Activated B cell treated with CpG ODN at 0.5 μM for 24 hours (primary cell): ENCODE data around the gene BEX3. TPM values are rescaled to one million over a fixed set of nuclear protein-coding genes. Genes with fewer than 3 reads are reported as not detected.
"Not testable (repeated sequence)": the region's sequence is repeated elsewhere in the genome, so short reads cannot be mapped to it uniquely, and the experiment has no call there.

Source experiments
- ATAC-seq: fragments of 200-7000 bp; cut with Tn5 transposase; one replicate; pipeline ENCODE4 v1.10.0; 2021; ENCODE audit warnings: low read depth, mild to moderate bottlenecking, moderate library complexity
- CTCF ChIA-PET: fragments of 350-600 bp; sonication (Branson Sonifier 250); formaldehyde crosslinking; loops from one replicate; lab custom pipeline; 2021; ENCODE audit warnings: antibody characterized with exemption; lab: Charles Lee
- POLR2A ChIA-PET: fragments of 350-600 bp; sonication (Branson Sonifier 250); formaldehyde crosslinking; loops from one replicate; lab custom pipeline; 2021; ENCODE audit warnings: antibody characterized with exemption; lab: Charles Lee
- DNase-seq: peaks from one replicate; pipeline ENCODE4 v3.0.0; 2022
- H3K27ac Mint-ChIP-seq: one replicate; pipeline ENCODE4 v1.8.0; 2020; ENCODE audit warnings: mixed read lengths
- H3K27me3 Mint-ChIP-seq: one replicate; pipeline ENCODE4 v1.8.0; 2021; ENCODE audit warnings: mixed read lengths
- H3K36me3 Mint-ChIP-seq: one replicate; pipeline ENCODE4 v1.8.0; 2021; ENCODE audit warnings: low read depth, mixed read lengths
- H3K4me1 Mint-ChIP-seq: one replicate; pipeline ENCODE4 v1.8.0; 2021; ENCODE audit warnings: mixed read lengths
- H3K4me3 Mint-ChIP-seq: one replicate; pipeline ENCODE4 v1.8.0; 2020; ENCODE audit warnings: mild to moderate bottlenecking, mixed read lengths
- H3K9me3 Mint-ChIP-seq: one replicate; pipeline ENCODE4 v1.8.0; 2020; ENCODE audit warnings: mixed read lengths
- intact Hi-C: fragments of 100-400 bp; cut with micrococcal nuclease; formaldehyde crosslinking; loops from one replicate; pipeline ENCODE4 v1.15.1; 2024
- total RNA-seq: library from RNA; stranded (reverse); gene quantifications from 2 replicates; pipeline ENCODE4 v1.2.3, GENCODE V29; 2022
- TF ChIP-seq, protein P1 (sequence below): fragments of 200-600 bp; IDR thresholded peaks from one replicate; pipeline ENCODE4 v1.8.0; 2022; ENCODE audit warnings: antibody characterized with exemption, mild to moderate bottlenecking

Gene BEX3
- total RNA-seq, 1 donor from 2014 or later = 0.42 TPM

- H3K4me3 Mint-ChIP-seq = no peak overlapping the region
- DNase-seq (no peak), ATAC-seq (no peak)
- no peak overlapping the region for H3K27ac Mint-ChIP-seq
- POLR2A ChIA-PET = no interaction called here
- H3K9me3 Mint-ChIP-seq = no peaks in the 10 kb centered on the region
- no peaks in the 10 kb centered on the region for H3K27me3 Mint-ChIP-seq
- H3K4me1 Mint-ChIP-seq = peaks cover 9% of the 10 kb centered on the region
- TF ChIP-seq, protein P1, sequence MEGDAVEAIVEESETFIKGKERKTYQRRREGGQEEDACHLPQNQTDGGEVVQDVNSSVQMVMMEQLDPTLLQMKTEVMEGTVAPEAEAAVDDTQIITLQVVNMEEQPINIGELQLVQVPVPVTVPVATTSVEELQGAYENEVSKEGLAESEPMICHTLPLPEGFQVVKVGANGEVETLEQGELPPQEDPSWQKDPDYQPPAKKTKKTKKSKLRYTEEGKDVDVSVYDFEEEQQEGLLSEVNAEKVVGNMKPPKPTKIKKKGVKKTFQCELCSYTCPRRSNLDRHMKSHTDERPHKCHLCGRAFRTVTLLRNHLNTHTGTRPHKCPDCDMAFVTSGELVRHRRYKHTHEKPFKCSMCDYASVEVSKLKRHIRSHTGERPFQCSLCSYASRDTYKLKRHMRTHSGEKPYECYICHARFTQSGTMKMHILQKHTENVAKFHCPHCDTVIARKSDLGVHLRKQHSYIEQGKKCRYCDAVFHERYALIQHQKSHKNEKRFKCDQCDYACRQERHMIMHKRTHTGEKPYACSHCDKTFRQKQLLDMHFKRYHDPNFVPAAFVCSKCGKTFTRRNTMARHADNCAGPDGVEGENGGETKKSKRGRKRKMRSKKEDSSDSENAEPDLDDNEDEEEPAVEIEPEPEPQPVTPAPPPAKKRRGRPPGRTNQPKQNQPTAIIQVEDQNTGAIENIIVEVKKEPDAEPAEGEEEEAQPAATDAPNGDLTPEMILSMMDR = no peak
- CTCF ChIA-PET = no interaction called here
- H3K36me3 Mint-ChIP-seq = no peaks in the 10 kb centered on the region
- intact Hi-C loops = no loop called here
Observed at GRCh38 chrX:103400931-103401330, 24.6 kb downstream of the BEX3 start.

- CTCF ChIA-PET = no interaction called here
- POLR2A ChIA-PET = no interaction called here
- H3K27ac Mint-ChIP-seq = no peak overlapping the region
- no peaks in the 10 kb centered on the region for H3K36me3 Mint-ChIP-seq
- intact Hi-C loops = loop anchor here (2.0 kb wide), 1 partner anchor 60 kb away; no protein-coding TSS in a partner anchor
- ATAC-seq (peak; percentile 67), DNase-seq (peak; percentile 15)
- TF ChIP-seq, protein P1 = no peak
- no peaks in the 10 kb centered on the region for H3K27me3 Mint-ChIP-seq
- H3K4me1 Mint-ChIP-seq = peaks cover 9% of the 10 kb centered on the region
- H3K9me3 Mint-ChIP-seq = no peaks in the 10 kb centered on the region
- peak overlapping the region; percentile 84 for H3K4me3 Mint-ChIP-seq
Observed at GRCh38 chrX:103404231-103405008, 28.1 kb downstream of the BEX3 start.

DNA sequence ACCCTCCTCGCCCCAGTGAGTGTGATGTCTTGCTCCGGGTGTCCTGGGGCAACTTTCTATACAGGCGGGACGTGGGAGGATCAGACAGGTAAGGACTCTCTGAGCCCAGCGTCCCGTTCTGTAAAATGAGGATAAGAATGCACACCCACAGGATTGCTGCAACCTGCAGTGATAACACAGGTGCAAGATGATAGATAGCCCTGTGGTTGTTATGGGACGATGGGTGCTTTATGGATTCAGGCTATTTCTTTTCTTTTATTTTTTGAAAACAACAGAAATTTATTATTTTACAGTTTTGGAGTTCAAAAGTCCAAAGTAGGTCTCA lies 28.6 kb downstream of the BEX3 start:
- Mint-ChIP-seq H3K4me3 (peak overlapping the region; percentile 84), H3K9me3 (no peaks in the 10 kb centered on the region), H3K27ac (no peak overlapping the region), H3K27me3 (no peaks in the 10 kb centered on the region), H3K36me3 (no peaks in the 10 kb centered on the region), H3K4me1 (peaks cover 9% of the 10 kb centered on the region)
- intact Hi-C loops = loop anchor here (2.0 kb wide), 1 partner anchor 60 kb away; no protein-coding TSS in a partner anchor
- DNase-seq (no peak), ATAC-seq (no peak)
- TF ChIP-seq, protein P1 = no peak
- CTCF ChIA-PET = no interaction called here
- POLR2A ChIA-PET = no interaction called here

DNA sequence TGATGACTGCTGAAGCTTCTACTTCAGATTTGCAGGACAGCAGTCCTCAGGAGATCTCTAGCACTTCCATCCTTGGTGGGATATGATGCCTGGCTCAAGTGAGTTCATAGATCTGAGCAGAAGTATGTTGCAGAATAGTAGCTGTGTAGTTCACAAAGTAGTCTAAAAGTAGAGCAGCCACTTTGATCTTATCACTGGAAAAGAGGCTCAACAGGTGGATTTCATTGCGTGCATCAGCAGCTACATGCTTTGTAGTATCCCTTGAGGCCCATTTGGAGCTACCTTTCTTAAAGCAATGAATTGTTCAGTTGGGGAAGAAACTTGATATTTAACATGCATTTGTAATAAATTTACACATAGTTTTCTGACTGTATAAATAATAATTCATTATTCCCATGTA lies 29.9 kb downstream of the BEX3 start:
- H3K9me3 Mint-ChIP-seq = no peaks in the 10 kb centered on the region
- intact Hi-C loops = no loop called here
- no peaks in the 10 kb centered on the region for H3K27me3 Mint-ChIP-seq
- DNase-seq (no peak), ATAC-seq (no peak)
- TF ChIP-seq, protein P1 = no peak
- H3K4me1 Mint-ChIP-seq = peaks cover 9% of the 10 kb centered on the region
- POLR2A ChIA-PET = no interaction called here
- no peaks in the 10 kb centered on the region for H3K36me3 Mint-ChIP-seq
- no peak overlapping the region for H3K4me3 Mint-ChIP-seq
- H3K27ac Mint-ChIP-seq = no peak overlapping the region
- CTCF ChIA-PET = no interaction called here

- ATAC-seq (no peak), DNase-seq (no peak)
- intact Hi-C loops = no loop called here
- H3K4me3 Mint-ChIP-seq = no peak overlapping the region
- CTCF ChIA-PET = no interaction called here
- H3K27ac Mint-ChIP-seq = no peak overlapping the region
- H3K9me3 Mint-ChIP-seq = no peaks in the 10 kb centered on the region
- no peaks in the 10 kb centered on the region for H3K27me3 Mint-ChIP-seq
- POLR2A ChIA-PET = no interaction called here
- peaks cover 9% of the 10 kb centered on the region for H3K4me1 Mint-ChIP-seq
- TF ChIP-seq, protein P1 = no peak
- no peaks in the 10 kb centered on the region for H3K36me3 Mint-ChIP-seq
Observed at GRCh38 chrX:103407776-103408175, 31.4 kb downstream of the BEX3 start.

DNA sequence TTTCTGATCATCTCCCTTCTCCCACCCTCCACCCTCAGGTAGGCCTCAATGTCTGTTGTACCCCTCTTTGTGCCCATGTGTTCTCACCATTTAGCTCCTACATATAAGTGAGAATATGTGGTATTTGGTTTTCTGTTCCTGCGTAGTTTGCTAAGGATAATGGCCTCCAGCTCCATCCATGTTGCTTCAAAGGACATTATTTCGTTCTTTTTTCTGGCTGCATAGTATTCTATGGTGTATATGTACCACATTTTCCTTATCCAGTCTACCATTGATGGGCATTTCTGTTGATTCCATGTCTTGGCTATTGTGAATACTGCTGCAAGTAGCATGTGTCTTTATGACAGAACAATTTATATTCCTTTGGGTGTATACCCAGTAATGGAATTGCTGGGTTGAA lies 35.4 kb downstream of the BEX3 start:
- CTCF ChIA-PET, intact Hi-C loops, DNase-seq, H3K36me3 Mint-ChIP-seq, POLR2A ChIA-PET, H3K4me1 Mint-ChIP-seq, H3K27ac Mint-ChIP-seq, ATAC-seq, H3K4me3 Mint-ChIP-seq, H3K27me3 Mint-ChIP-seq, H3K9me3 Mint-ChIP-seq: not testable (repeated sequence)
